HepG2 (cell line): ENCODE results near the gene SLC15A1. TPM values are rescaled to one million over a fixed set of nuclear protein-coding genes. Genes with fewer than 3 reads are reported as not detected.

Experiments used
- ATAC-seq: fragments of 200-7000 bp; cut with Tn5 transposase; 3 replicates; pipeline ENCODE4 v1.9.1; 2020; ENCODE audit warnings: mild to moderate bottlenecking, moderate library complexity
- BruUV-seq: library from RNA; stranded (reverse); fragments of 400-500 nt; replicated peaks from 2 replicates; lab custom pipeline; 2021; lab: Mats Ljungman, UMichigan
- CTCF ChIA-PET: fragments of 300-600 bp; formaldehyde crosslinking; extraction: SDS; loops from one replicate; lab custom pipeline; 2021; ENCODE audit warnings: low total read pairs, inconsistent platforms, low intra/inter-chr PET ratio; lab: Yijun Ruan, JAX
- POLR2A ChIA-PET: fragments of 350-600 bp; sonication (Branson Sonifier 250); formaldehyde crosslinking; loops from one replicate; lab custom pipeline; 2020; ENCODE audit warnings: antibody characterized with exemption, inconsistent platforms; lab: Yijun Ruan, JAX
- DNase-seq: peaks from one replicate; pipeline ENCODE4 v3.0.0-alpha.2; 2015; ENCODE audit warnings: low spot score
- FAIRE-seq: peaks from 3 replicates; lab custom pipeline; 2011; peaks lifted over from hg19 to GRCh38; lab: Jason Lieb, UNC
- H2AFZ ChIP-seq: one replicate; pipeline ENCODE4 v1.6.1; 2011; ENCODE audit warnings: low read length, inconsistent platforms
- H3K27ac ChIP-seq: fragments of 300-600 bp; 3 replicates; pipeline ENCODE4 v1.8.0; 2011; ENCODE audit warnings: mixed run types, mild to moderate bottlenecking, mixed read lengths, low read length, inconsistent platforms; ENCODE audit not compliant: insufficient read depth; ENCODE audit errors: extremely low read length
- H3K27me3 ChIP-seq, 2 experiments: fragments of 200-600 bp in 1 of 2; 2 replicates in 1 of 2; 3 replicates in 1 of 2; pipeline versions ENCODE4 v1.6.0 to v1.8.0; 2011; ENCODE audit warnings: low read length in 2 of 2, mild to moderate bottlenecking in 2 of 2, moderate library complexity in 2 of 2, inconsistent platforms in 1 of 2; ENCODE audit not compliant: insufficient read depth in 2 of 2, control insufficient read depth in 1 of 2
- H3K36me3 ChIP-seq, 2 experiments: fragments of 200-600 bp in 1 of 2; replicated peaks in 1 of 2; 2 replicates in 1 of 2; 3 replicates in 1 of 2; pipeline versions ENCODE4 v1.5.1 to v1.8.0; 2011; ENCODE audit warnings: low read length in 2 of 2, inconsistent platforms in 1 of 2; ENCODE audit not compliant: insufficient read depth in 2 of 2, control insufficient read depth in 1 of 2
- H3K4me1 ChIP-seq: 2 replicates; pipeline ENCODE4 v1.5.1; 2012; ENCODE audit warnings: low read length, inconsistent platforms; ENCODE audit not compliant: insufficient read depth
- H3K4me2 ChIP-seq: 2 replicates; pipeline ENCODE4 v1.6.0; 2011; ENCODE audit warnings: low read depth, low read length, inconsistent platforms
- H3K4me3 ChIP-seq, 3 experiments: fragments of 200-600 bp in 1 of 3; sonication (generic), shearing (Covaris generic) in 1 of 3; replicated peaks in 1 of 3; 2 replicates each; pipeline ENCODE4 v1.5.1; 2011 to 2016; ENCODE audit warnings: low read length in 3 of 3, inconsistent platforms in 2 of 3, low read depth in 2 of 3, mild to moderate bottlenecking in 2 of 3, control low read depth in 1 of 3, mixed read lengths in 1 of 3; ENCODE audit not compliant: insufficient read depth in 1 of 3
- H3K79me2 ChIP-seq: one replicate; pipeline ENCODE4 v1.6.1; 2011; ENCODE audit warnings: low read length, inconsistent platforms; ENCODE audit not compliant: insufficient read depth
- H3K9ac ChIP-seq: 2 replicates; pipeline ENCODE4 v1.6.0; 2011; ENCODE audit warnings: mild to moderate bottlenecking, low read depth, low read length, inconsistent platforms; ENCODE audit not compliant: insufficient read depth
- H3K9me3 ChIP-seq: 2 replicates; pipeline ENCODE4 v1.5.1; 2012; ENCODE audit warnings: mild to moderate bottlenecking, low read length
- H4K20me1 ChIP-seq: 2 replicates; pipeline ENCODE4 v1.6.0; 2011; ENCODE audit warnings: inconsistent platforms, mild to moderate bottlenecking, low read length, moderate library complexity; ENCODE audit not compliant: insufficient read depth
- ADNP ChIP-seq: sonication (generic); formaldehyde crosslinking; IDR thresholded peaks from 2 replicates; pipeline ENCODE4 v1.4.0; 2020; ENCODE audit warnings: missing genetic modification reagents
- BHLHE40 ChIP-seq: IDR thresholded peaks from 2 replicates; pipeline ENCODE4 v1.6.1; 2011; ENCODE audit warnings: low read length, improper control_type of control experiment
- CC2D1A ChIP-seq: sonication (generic); formaldehyde crosslinking; IDR thresholded peaks from 2 replicates; pipeline ENCODE4 v1.8.1; 2023; ENCODE audit warnings: mild to moderate bottlenecking, missing genetic modification reagents
- CREBL2 ChIP-seq: sonication (generic); formaldehyde crosslinking; IDR thresholded peaks from 2 replicates; pipeline ENCODE4 v1.8.1; 2023; ENCODE audit warnings: missing genetic modification reagents, mild to moderate bottlenecking, borderline replicate concordance
- FOXK1 ChIP-seq: sonication (generic); formaldehyde crosslinking; IDR thresholded peaks from 2 replicates; pipeline ENCODE4 v1.4.0; 2020; ENCODE audit warnings: low read depth, missing genetic modification reagents, borderline replicate concordance
- HIVEP1 ChIP-seq: sonication (generic); formaldehyde crosslinking; IDR thresholded peaks from 2 replicates; pipeline ENCODE4 v1.4.0; 2020; ENCODE audit warnings: mild to moderate bottlenecking, missing genetic modification reagents
- HMGXB3 ChIP-seq: sonication (generic); formaldehyde crosslinking; IDR thresholded peaks from 2 replicates; pipeline ENCODE4 v1.4.0; 2020; ENCODE audit warnings: missing genetic modification reagents, borderline replicate concordance
- KDM4B ChIP-seq: sonication (generic); formaldehyde crosslinking; IDR thresholded peaks from 2 replicates; pipeline ENCODE4 v1.4.0; 2020; ENCODE audit warnings: missing genetic modification reagents
- KMT2A ChIP-seq: sonication (generic); formaldehyde crosslinking; IDR thresholded peaks from 2 replicates; pipeline ENCODE4 v1.4.0; 2020; ENCODE audit warnings: missing genetic modification reagents
- MLLT10 ChIP-seq: sonication (generic); formaldehyde crosslinking; IDR thresholded peaks from 2 replicates; pipeline ENCODE4 v1.4.0; 2020; ENCODE audit warnings: missing genetic modification reagents
- MXD4 ChIP-seq: IDR thresholded peaks from 2 replicates; pipeline ENCODE4 v1.6.1; 2016; ENCODE audit warnings: mild to moderate bottlenecking, missing biosample characterization, missing genetic modification reagents
- NCOA2 ChIP-seq: sonication (generic); formaldehyde crosslinking; IDR thresholded peaks from 2 replicates; pipeline ENCODE4 v1.8.0; 2022; ENCODE audit warnings: inconsistent platforms
- NFE2 ChIP-seq: sonication (generic); formaldehyde crosslinking; IDR thresholded peaks from 2 replicates; pipeline ENCODE4 v1.4.0; 2020; ENCODE audit warnings: missing genetic modification reagents
- PAF1 ChIP-seq: IDR thresholded peaks from 2 replicates; pipeline ENCODE4 v1.6.1; 2016; ENCODE audit warnings: missing genetic modification reagents, missing compliant biosample characterization
- SETDB1 ChIP-seq: sonication (generic); formaldehyde crosslinking; IDR thresholded peaks from 2 replicates; pipeline ENCODE4 v1.5.1; 2020; ENCODE audit warnings: missing genetic modification reagents, mild to moderate bottlenecking, borderline replicate concordance
- TBX3 ChIP-seq: fragments of 450-650 bp; IDR thresholded peaks from 2 replicates; pipeline ENCODE4 v1.6.1; 2017; ENCODE audit warnings: antibody characterized with exemption, mild to moderate bottlenecking, inconsistent platforms, borderline replicate concordance
- TOPORS ChIP-seq: sonication (generic); formaldehyde crosslinking; IDR thresholded peaks from 2 replicates; pipeline ENCODE4 v1.8.0; 2023; ENCODE audit warnings: mild to moderate bottlenecking, missing genetic modification reagents
- USF2 ChIP-seq, 2 experiments: sonication (generic) in 1 of 2; formaldehyde crosslinking in 1 of 2; IDR thresholded peaks; 2 replicates each; pipeline versions ENCODE4 v1.5.1 to v1.6.1; 2011 to 2020; ENCODE audit warnings: borderline replicate concordance in 1 of 2, low read depth in 1 of 2, low read length in 1 of 2, mild to moderate bottlenecking in 1 of 2, missing genetic modification reagents in 1 of 2, moderate library complexity in 1 of 2
- ZKSCAN5 ChIP-seq: sonication (generic); formaldehyde crosslinking; IDR thresholded peaks from 2 replicates; pipeline ENCODE4 v1.5.1; 2020; ENCODE audit warnings: mild to moderate bottlenecking, missing genetic modification reagents
- ZNF580 ChIP-seq: IDR thresholded peaks from 2 replicates; pipeline ENCODE4 v1.6.1; 2016; ENCODE audit warnings: low read depth, borderline replicate concordance
- WGBS: methylation state at CpG from one replicate; pipeline ENCODE4 v1.1.6; 2017; ENCODE audit warnings: low lambda C conversion rate; 5-methylcytosine and 5-hydroxymethylcytosine counted together
- in situ Hi-C: cut with HindIII; loops from 2 replicates; pipeline ENCODE4 v1.10.0; 2017; ENCODE audit warnings: low pct_unique_long_range_greater_than_20kb; ENCODE audit not compliant: extremely low pct_ligation_motif_present
- intact Hi-C: fragments of 100-400 bp; cut with micrococcal nuclease; formaldehyde crosslinking; loops from one replicate; pipeline ENCODE4 v1.10.0; 2022; ENCODE audit not compliant: unreplicated experiment
- polyA plus RNA-seq, 8 experiments: library from polyadenylated mRNA; depleted of rRNA in 3 of 8; stranded (reverse) in 7 of 8; unstranded in 1 of 8; fragments of >200 nt; fragmentation: Illumina TruSeq in 4 of 8; extraction: Trizol in 4 of 8; gene quantifications; 2 replicates each; pipeline versions ENCODE4 v1.2.1 to v1.2.3, GENCODE V29; 2011 to 2016; ENCODE audit warnings: low read depth in 4 of 8, missing spikeins in 1 of 8, mixed read lengths in 1 of 8; ENCODE audit not compliant: insufficient read depth in 1 of 8
- total RNA-seq, 5 experiments: library from RNA; depleted of rRNA; stranded (reverse); fragments of >200 nt; fragmentation: Illumina TruSeq; extraction: Trizol; gene quantifications; 2 replicates each; pipeline ENCODE4 v1.2.3, GENCODE V29; 2016; ENCODE audit warnings: low read depth in 1 of 5

SLC15A1 gene
- total and polyA plus RNA-seq, 2 of the 13 experiments (the other 11 are each of a cell fraction or from before 2014, with no cell fraction given), result 0.17 to 0.20 TPM

- no peaks in the 10 kb centered on the region for H3K27me3 ChIP-seq
- no peak for DNase-seq
- CTCF ChIA-PET, result no interaction called here
- in situ Hi-C loops (no loop called here), intact Hi-C loops (no loop called here)
- no peak overlapping the region for H3K4me2 ChIP-seq
- no peak overlapping the region for H3K4me3 ChIP-seq
- H3K4me1 ChIP-seq, result no peaks in the 10 kb centered on the region
- no peak overlapping the region for H3K27ac ChIP-seq
- no peaks in the 10 kb centered on the region for H3K79me2 ChIP-seq
- no peaks in the 10 kb centered on the region for H3K36me3 ChIP-seq
- POLR2A ChIA-PET, result no interaction called here
- no peak overlapping the region for H2AFZ ChIP-seq
- H3K9ac ChIP-seq, result no peak overlapping the region
- FAIRE-seq, result no peak
- BruUV-seq, result no TSS peak
- no peaks in the 10 kb centered on the region for H3K9me3 ChIP-seq
- H4K20me1 ChIP-seq, result no peaks in the 10 kb centered on the region
- no peak for ATAC-seq
- TF ChIP-seq MLLT10 (CRISPR knock-in tag) (no peak), HMGXB3 (CRISPR knock-in tag) (no peak), KMT2A (CRISPR knock-in tag) (no peak), CREBL2 (CRISPR knock-in tag) (no peak), FOXK1 (CRISPR knock-in tag) (no peak), TBX3 (no peak), BHLHE40 (no peak), SETDB1 (CRISPR knock-in tag) (no peak), TOPORS (CRISPR knock-in tag) (no peak), ZNF580 (CRISPR knock-in tag) (no peak), NFE2 (CRISPR knock-in tag) (no peak), MXD4 (CRISPR knock-in tag) (no peak), ZKSCAN5 (CRISPR knock-in tag) (no peak), HIVEP1 (CRISPR knock-in tag) (no peak), CC2D1A (CRISPR knock-in tag) (no peak), ADNP (no peak), USF2 (IDR thresholded peaks at IDR 0.05; ENCODE audit: low read depth, low read length) (no peak), USF2 (CRISPR knock-in tag; IDR thresholded peaks at IDR 0.05; ENCODE audit: borderline replicate concordance) (no peak), PAF1 (CRISPR knock-in tag) (no peak), NCOA2 (no peak), KDM4B (CRISPR knock-in tag) (no peak)
- 32% methylated on average over 5 of the region's 5 CpGs for WGBS
Measured at GRCh38 chr13:98717256-98717655, 35.2 kb downstream of the SLC15A1 start.
